Activated CD4-positive, alpha-beta memory T cell treated with anti-CD3 and anti-CD28 coated beads for 36 hours (primary cell): ENCODE data around the gene APIP. TPM values are rescaled to one million over a fixed set of nuclear protein-coding genes. Genes with fewer than 3 reads are reported as not detected.
"Not testable (repeated sequence)": the region's sequence is repeated elsewhere in the genome, so short reads cannot be mapped to it uniquely, and the experiment has no call there.

Experiments used
- CTCF ChIA-PET: fragments of 350-600 bp; sonication (Branson Sonifier 250); formaldehyde crosslinking; loops from one replicate; lab custom pipeline; 2021; ENCODE audit warnings: antibody characterized with exemption, inconsistent platforms; lab: Charles Lee
- POLR2A ChIA-PET: fragments of 350-600 bp; sonication (Branson Sonifier 250); formaldehyde crosslinking; loops from one replicate; lab custom pipeline; 2021; ENCODE audit warnings: antibody characterized with exemption; lab: Charles Lee
- DNase-seq: peaks from one replicate; pipeline ENCODE4 v3.0.0-alpha.2; 2020
- H3K27ac Mint-ChIP-seq: one replicate; pipeline ENCODE4 v1.8.0; 2021; ENCODE audit warnings: mixed read lengths
- H3K27me3 Mint-ChIP-seq: one replicate; pipeline ENCODE4 v1.8.0; 2021; ENCODE audit warnings: mixed read lengths
- H3K36me3 Mint-ChIP-seq: one replicate; pipeline ENCODE4 v1.8.0; 2021; ENCODE audit warnings: mixed read lengths
- H3K4me1 Mint-ChIP-seq: one replicate; pipeline ENCODE4 v1.8.0; 2021; ENCODE audit warnings: low read depth, mixed read lengths
- H3K4me3 Mint-ChIP-seq: one replicate; pipeline ENCODE4 v1.8.0; 2021; ENCODE audit warnings: mild to moderate bottlenecking, mixed read lengths
- H3K9me3 Mint-ChIP-seq: one replicate; pipeline ENCODE4 v1.8.0; 2021; ENCODE audit warnings: mixed read lengths
- intact Hi-C: fragments of 100-400 bp; cut with micrococcal nuclease; formaldehyde crosslinking; loops from one replicate; pipeline ENCODE4 v1.15.1; 2023
- total RNA-seq, 2 experiments: library from RNA; stranded (reverse); gene quantifications; one replicate each; pipeline ENCODE4 v1.2.3, GENCODE V29; 2021

Gene APIP
- total RNA-seq, 2 experiments from 2014 or later, result 31.2 to 32.9 TPM

DNA sequence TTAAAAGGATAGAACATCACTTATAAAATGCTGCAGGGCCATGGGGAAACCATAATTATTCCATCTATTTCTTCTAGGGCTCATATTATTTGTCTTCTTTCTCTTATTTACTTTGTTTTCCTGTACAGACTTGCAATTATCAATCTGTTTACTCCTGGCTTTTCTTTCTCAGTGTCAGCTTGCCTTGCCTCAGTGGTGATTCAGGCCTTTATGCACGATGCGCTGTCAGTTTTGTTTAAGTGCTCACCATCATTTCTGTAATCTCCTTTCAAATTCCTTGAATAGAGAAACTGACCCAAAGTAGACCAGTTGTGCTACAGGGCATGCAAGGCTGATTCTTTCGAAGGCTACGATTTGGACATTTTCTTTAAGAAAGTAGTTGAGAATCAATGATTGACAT lies 5.0 kb upstream of the APIP start:
- Mint-ChIP-seq H3K9me3 (no peaks in the 10 kb centered on the region), H3K4me1 (peaks cover 28% of the 10 kb centered on the region), H3K27me3 (no peaks in the 10 kb centered on the region), H3K36me3 (no peaks in the 10 kb centered on the region), H3K4me3 (no peak overlapping the region), H3K27ac (no peak overlapping the region)
- DNase-seq, result no peak
- intact Hi-C loops, result no loop called here
- CTCF ChIA-PET, result interaction anchor here (1.5 kb wide), 1 partner anchor 335 kb away, joined by 3 read pairs; no protein-coding TSS in a partner anchor
- POLR2A ChIA-PET, result no interaction called here

- intact Hi-C loops, result loop anchor here (1.0 to 5.0 kb wide), 6 partner anchors 230 to 866 kb away; partner anchors contain the start of gene CAPRIN1
- Mint-ChIP-seq H3K4me3 (peak overlapping the region; percentile 91), H3K27ac (peak overlapping the region; percentile 88), H3K36me3 (peaks cover 11% of the 10 kb centered on the region), H3K9me3 (no peaks in the 10 kb centered on the region), H3K27me3 (no peaks in the 10 kb centered on the region), H3K4me1 (peaks cover 38% of the 10 kb centered on the region)
- POLR2A ChIA-PET, result interaction anchor here (1.0 kb wide), 1 partner anchor 420 kb away, joined by 3 read pairs; no protein-coding TSS in a partner anchor
- CTCF ChIA-PET, result interaction anchor here (0.6 to 3.1 kb wide), 9 partner anchors 9 to 568 kb away, joined by 3 to 20 read pairs (median 4); partner anchors contain the start of gene CD44
- DNase-seq, result no peak
Measured at GRCh38 chr11:34916843-34917770, 928 bp upstream of the APIP start.

- peaks cover 31% of the 10 kb centered on the region for H3K4me1 Mint-ChIP-seq
- no peaks in the 10 kb centered on the region for H3K27me3 Mint-ChIP-seq
- DNase-seq, result no peak
- ChIA-PET CTCF (interaction anchor here (0.6 to 3.1 kb wide), 10 partner anchors 11 to 527 kb away, joined by 3 to 20 read pairs (median 3); partner anchors contain the start of gene CD44), POLR2A (interaction anchor here (0.8 to 0.9 kb wide), 2 partner anchors 12 to 265 kb away, joined by 3 to 4 read pairs; no protein-coding TSS in a partner anchor)
- peak overlapping the region; percentile 91 for H3K4me3 Mint-ChIP-seq
- intact Hi-C loops, result loop anchor here (1.0 to 5.0 kb wide), 6 partner anchors 231 to 864 kb away; partner anchors contain the start of gene CAPRIN1
- no peaks in the 10 kb centered on the region for H3K9me3 Mint-ChIP-seq
- H3K36me3 Mint-ChIP-seq, result peaks cover 11% of the 10 kb centered on the region
- peak overlapping the region; percentile 88 for H3K27ac Mint-ChIP-seq
Measured at GRCh38 chr11:34915136-34916014, 804 bp downstream of the APIP start.

GRCh38 chr11:34913556-34913955 lies 2.6 kb downstream of the APIP start:
- peaks cover 11% of the 10 kb centered on the region for H3K36me3 Mint-ChIP-seq
- POLR2A ChIA-PET, H3K27me3 Mint-ChIP-seq, H3K9me3 Mint-ChIP-seq, H3K4me3 Mint-ChIP-seq, intact Hi-C loops, H3K27ac Mint-ChIP-seq, DNase-seq: not testable (repeated sequence)
- CTCF ChIA-PET, result interaction anchor here (0.7 kb wide), 1 partner anchor 446 kb away, joined by 3 read pairs; no protein-coding TSS in a partner anchor
- H3K4me1 Mint-ChIP-seq, result peaks cover 28% of the 10 kb centered on the region

DNA sequence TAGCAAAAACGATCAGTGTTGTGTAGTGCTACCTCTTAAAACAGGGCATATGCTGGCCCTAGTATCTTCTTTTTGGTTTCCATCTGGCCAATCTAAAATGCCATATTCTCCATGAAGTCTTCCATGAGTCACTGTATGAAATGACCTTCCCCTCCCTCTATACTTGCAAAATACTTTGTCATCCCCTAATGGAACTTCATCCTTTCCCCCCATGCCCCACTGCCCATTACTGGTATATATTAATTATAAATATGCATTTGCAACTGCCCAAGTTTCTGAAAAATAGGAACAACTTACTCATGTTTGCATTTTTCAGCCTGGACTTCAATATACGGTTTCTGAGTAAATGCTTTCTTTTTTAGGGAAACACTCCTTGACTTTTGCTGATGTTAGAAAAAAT lies 4.5 kb downstream of the APIP start:
- Mint-ChIP-seq H3K27me3 (no peaks in the 10 kb centered on the region), H3K9me3 (no peaks in the 10 kb centered on the region), H3K36me3 (peaks cover 11% of the 10 kb centered on the region), H3K4me1 (peaks cover 13% of the 10 kb centered on the region), H3K27ac (no peak overlapping the region), H3K4me3 (no peak overlapping the region)
- CTCF ChIA-PET, result interaction anchor here (1.5 kb wide), 1 partner anchor 8 kb away, joined by 4 read pairs; no protein-coding TSS in a partner anchor
- POLR2A ChIA-PET, result no interaction called here
- intact Hi-C loops, result no loop called here
- DNase-seq, result no peak

GRCh38 chr11:34910817-34911216 lies 5.4 kb downstream of the APIP start:
- no peak for DNase-seq
- H3K27me3 Mint-ChIP-seq, result no peaks in the 10 kb centered on the region
- ChIA-PET CTCF (interaction anchor here (1.2 to 1.6 kb wide), 3 partner anchors 9 to 325 kb away, joined by 3 to 5 read pairs (median 4); no protein-coding TSS in a partner anchor), POLR2A (no interaction called here)
- H3K9me3 Mint-ChIP-seq, result no peaks in the 10 kb centered on the region
- no peak overlapping the region for H3K4me3 Mint-ChIP-seq
- intact Hi-C loops, result no loop called here
- peaks cover 15% of the 10 kb centered on the region for H3K36me3 Mint-ChIP-seq
- no peak overlapping the region for H3K27ac Mint-ChIP-seq
- peaks cover 13% of the 10 kb centered on the region for H3K4me1 Mint-ChIP-seq

- Mint-ChIP-seq H3K36me3 (peaks cover 11% of the 10 kb centered on the region), H3K9me3 (no peaks in the 10 kb centered on the region), H3K4me1 (peaks cover 7% of the 10 kb centered on the region), H3K27ac (no peak overlapping the region), H3K4me3 (no peak overlapping the region), H3K27me3 (no peaks in the 10 kb centered on the region)
- no peak for DNase-seq
- ChIA-PET CTCF (interaction anchor here (1.2 to 1.6 kb wide), 2 partner anchors 17 to 324 kb away, joined by 3 to 5 read pairs; no protein-coding TSS in a partner anchor), POLR2A (no interaction called here)
- intact Hi-C loops, result no loop called here
Measured at GRCh38 chr11:34909955-34910354, 6.2 kb downstream of the APIP start.

DNA sequence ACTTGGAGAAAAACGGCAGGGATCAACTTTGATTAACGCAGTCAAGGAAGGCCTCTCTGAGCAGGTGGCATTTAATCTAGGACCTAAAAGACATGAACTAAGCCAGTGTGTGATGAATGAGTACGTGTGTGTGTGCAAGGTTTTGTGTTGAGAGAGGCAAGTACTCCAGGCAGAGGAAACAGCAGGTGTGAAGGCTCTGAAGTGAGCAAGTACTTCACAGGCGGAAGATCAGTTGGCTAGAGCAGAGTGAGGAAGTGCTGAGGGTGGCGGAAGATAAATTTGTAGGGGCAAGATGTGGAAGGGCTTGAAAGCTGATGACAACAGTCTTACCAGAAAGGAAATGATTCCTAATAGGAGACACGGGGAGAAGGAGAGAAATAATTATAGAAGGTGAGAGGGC lies 6.8 kb downstream of the APIP start:
- Mint-ChIP-seq H3K4me3 (no peak overlapping the region), H3K4me1 (peaks cover 7% of the 10 kb centered on the region), H3K27ac (no peak overlapping the region), H3K36me3 (peaks cover 12% of the 10 kb centered on the region), H3K27me3 (no peaks in the 10 kb centered on the region), H3K9me3 (no peaks in the 10 kb centered on the region)
- POLR2A ChIA-PET, result no interaction called here
- CTCF ChIA-PET, result no interaction called here
- intact Hi-C loops, result no loop called here
- no peak for DNase-seq

DNA sequence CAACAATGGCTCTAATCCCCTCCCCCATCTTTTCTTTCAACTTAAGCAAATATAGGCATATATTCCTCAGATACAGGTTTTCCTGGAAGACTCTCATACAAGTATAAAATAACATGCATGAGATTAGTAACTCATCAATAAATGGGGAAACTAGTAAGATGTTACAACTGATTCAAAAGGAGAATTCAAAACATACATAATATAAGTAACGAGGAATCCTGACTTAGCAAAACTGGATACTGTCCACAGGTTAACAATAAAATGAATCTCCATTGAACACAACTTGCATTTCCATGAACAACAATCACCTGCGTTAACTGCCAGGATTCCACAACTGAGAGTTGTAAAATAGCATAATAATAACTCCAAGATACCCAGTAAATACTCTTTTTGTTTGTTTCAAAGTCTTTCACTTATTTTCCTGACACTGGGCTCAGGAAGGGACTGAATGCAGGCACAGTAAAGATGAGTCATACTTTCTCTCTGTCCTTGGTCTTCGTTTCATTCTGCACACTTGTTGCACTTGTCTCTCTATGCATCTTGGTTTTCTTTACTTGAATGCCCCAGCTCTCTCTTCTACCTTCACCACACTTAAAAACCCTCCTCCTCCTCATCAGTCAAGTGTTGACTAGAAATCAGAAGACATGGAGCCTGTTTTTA lies 8.1 kb downstream of the APIP start:
- POLR2A ChIA-PET, result no interaction called here
- H3K36me3 Mint-ChIP-seq, result peaks cover 17% of the 10 kb centered on the region
- no peak overlapping the region for H3K4me3 Mint-ChIP-seq
- peaks cover 3% of the 10 kb centered on the region for H3K4me1 Mint-ChIP-seq
- CTCF ChIA-PET, result no interaction called here
- H3K9me3 Mint-ChIP-seq, result peaks cover 7% of the 10 kb centered on the region
- no peak for DNase-seq
- H3K27me3 Mint-ChIP-seq, result no peaks in the 10 kb centered on the region
- intact Hi-C loops, result no loop called here
- no peak overlapping the region for H3K27ac Mint-ChIP-seq

GRCh38 chr11:34905666-34906065 lies 10.5 kb downstream of the APIP start:
- intact Hi-C loops, result no loop called here
- POLR2A ChIA-PET, result no interaction called here
- H3K27ac Mint-ChIP-seq, result no peak overlapping the region
- no peaks in the 10 kb centered on the region for H3K27me3 Mint-ChIP-seq
- CTCF ChIA-PET, result no interaction called here
- peaks cover 25% of the 10 kb centered on the region for H3K9me3 Mint-ChIP-seq
- no peak overlapping the region for H3K4me3 Mint-ChIP-seq
- peaks cover 3% of the 10 kb centered on the region for H3K4me1 Mint-ChIP-seq
- H3K36me3 Mint-ChIP-seq, result peaks cover 22% of the 10 kb centered on the region
- no peak for DNase-seq

- Mint-ChIP-seq H3K36me3 (peaks cover 33% of the 10 kb centered on the region), H3K9me3 (peaks cover 37% of the 10 kb centered on the region), H3K4me1 (peaks cover 3% of the 10 kb centered on the region), H3K4me3 (no peak overlapping the region), H3K27me3 (no peaks in the 10 kb centered on the region), H3K27ac (no peak overlapping the region)
- ChIA-PET POLR2A (no interaction called here), CTCF (no interaction called here)
- intact Hi-C loops, result no loop called here
- no peak for DNase-seq
Measured at GRCh38 chr11:34904421-34904955, 11.7 kb downstream of the APIP start.
